HG03342 (cell line): Measurements from ENCODE around the gene ADD3.

Experiments used
- ATAC-seq: cut with Tn5 transposase; IDR thresholded peaks from one replicate; pipeline ENCODE4 v1.9.1; 2021; ENCODE audit warnings: mild to moderate bottlenecking, moderate library complexity; ENCODE audit not compliant: unreplicated experiment

The ADD3 gene

GRCh38 chr10:109998513-109998912 is 9.3 kb upstream of the ADD3 start:
- ATAC-seq, result no peak

- ATAC-seq, result no peak
Observed at GRCh38 chr10:110002801-110003523, 4.8 kb upstream of the ADD3 start.

- ATAC-seq, result no peak
Observed at GRCh38 chr10:110003524-110003885, 4.3 kb upstream of the ADD3 start.

GRCh38 chr10:110005719-110006118 is 2.1 kb upstream of the ADD3 start:
- ATAC-seq, result no peak

- ATAC-seq, result no peak
Observed at GRCh38 chr10:110006358-110007160, 1.2 kb upstream of the ADD3 start.

GRCh38 chr10:110007161-110007700 is 553 bp upstream of the ADD3 start:
- ATAC-seq, result peak; percentile 39

- ATAC-seq, result peak; percentile 16
Observed at GRCh38 chr10:110008518-110009339, 945 bp downstream of the ADD3 start.

- ATAC-seq, result no peak
Observed at GRCh38 chr10:110009736-110010475, 2.1 kb downstream of the ADD3 start.

GRCh38 chr10:110010486-110011378 is 2.9 kb downstream of the ADD3 start:
- no peak for ATAC-seq

- ATAC-seq, result no peak
Observed at GRCh38 chr10:110011681-110012080, 3.9 kb downstream of the ADD3 start.

- ATAC-seq, result no peak
Observed at GRCh38 chr10:110013630-110014293, 6.0 kb downstream of the ADD3 start.

- ATAC-seq, result no peak
Observed at GRCh38 chr10:110016039-110016438, 8.3 kb downstream of the ADD3 start.

- no peak for ATAC-seq
Observed at GRCh38 chr10:110017052-110017451, 9.3 kb downstream of the ADD3 start.

- no peak for ATAC-seq
Observed at GRCh38 chr10:110017907-110018306, 10.1 kb downstream of the ADD3 start.

- ATAC-seq, result no peak
Observed at GRCh38 chr10:110020265-110020664, 12.5 kb downstream of the ADD3 start.

- no peak for ATAC-seq
Observed at GRCh38 chr10:110022716-110023504, 15.1 kb downstream of the ADD3 start.

GRCh38 chr10:110023785-110024465 is 16.1 kb downstream of the ADD3 start:
- ATAC-seq, result no peak

GRCh38 chr10:110029450-110029849 is 21.7 kb downstream of the ADD3 start:
- ATAC-seq, result no peak
